CD4-positive, CD25-positive, alpha-beta regulatory T cell (primary cell): Measurements from ENCODE around the gene TCEA2. TPM values are rescaled to one million over a fixed set of nuclear protein-coding genes. Genes with fewer than 3 reads are reported as not detected.
"Not testable (repeated sequence)": the region's sequence is repeated elsewhere in the genome, so short reads cannot be mapped to it uniquely, and the experiment has no call there.

Experiments
- ATAC-seq, 2 donors: fragments of 150-1000 bp; cut with Tn5 transposase; one replicate each; pipeline ENCODE4 v1.10.0; 2021; ENCODE audit warnings: low read depth in 2 of 2, moderate number of reproducible peaks in 2 of 2, moderate library complexity in 1 of 2
- DNase-seq, 3 donors: peaks; one replicate each; pipeline versions ENCODE4 v3.0.0 to v3.0.0-alpha.2; 2012 to 2022; ENCODE audit warnings: mixed read lengths in 1 of 3
- H3K27ac ChIP-seq: one replicate; pipeline ENCODE4 v1.7.0; 2013; ENCODE audit warnings: mild to moderate bottlenecking, low read length; ENCODE audit not compliant: insufficient read depth, poor library complexity, severe bottlenecking
- H3K27me3 ChIP-seq: one replicate; pipeline ENCODE4 v1.7.0; 2013; ENCODE audit warnings: low read length; ENCODE audit not compliant: control insufficient read depth, insufficient read depth
- H3K36me3 ChIP-seq: one replicate; pipeline ENCODE4 v1.7.0; 2013; ENCODE audit warnings: mild to moderate bottlenecking, low read length, moderate library complexity; ENCODE audit not compliant: control insufficient read depth, insufficient read depth
- H3K4me1 ChIP-seq: 2 replicates; pipeline ENCODE4 v1.7.0; 2013; ENCODE audit warnings: mild to moderate bottlenecking, low read length; ENCODE audit not compliant: insufficient read depth, control insufficient read depth, poor library complexity, severe bottlenecking
- H3K4me3 ChIP-seq: one replicate; pipeline ENCODE4 v1.7.0; 2013; ENCODE audit warnings: low read depth, mild to moderate bottlenecking, low read length, moderate library complexity
- H3K9me3 ChIP-seq, 2 experiments: 1 replicate in 1 of 2; 2 replicates in 1 of 2; pipeline ENCODE4 v1.7.0; 2013; ENCODE audit warnings: low read length in 2 of 2, mild to moderate bottlenecking in 1 of 2, moderate library complexity in 1 of 2; ENCODE audit not compliant: control insufficient read depth in 2 of 2
- H3K27ac Mint-ChIP-seq, 3 donors: one replicate each; pipeline ENCODE4 v1.8.0; 2020 to 2022; ENCODE audit warnings: mild to moderate bottlenecking in 3 of 3, mixed read lengths in 3 of 3, moderate library complexity in 2 of 3
- H3K27me3 Mint-ChIP-seq: one replicate; pipeline ENCODE4 v1.8.0; 2022; ENCODE audit warnings: mild to moderate bottlenecking, mixed read lengths
- H3K36me3 Mint-ChIP-seq: one replicate; pipeline ENCODE4 v1.8.0; 2020; ENCODE audit warnings: mixed read lengths
- H3K4me1 Mint-ChIP-seq, 4 donors: one replicate each; pipeline ENCODE4 v1.8.0; 2020 to 2022; ENCODE audit warnings: mixed read lengths in 4 of 4, mild to moderate bottlenecking in 1 of 4
- H3K4me3 Mint-ChIP-seq, 4 donors: one replicate each; pipeline ENCODE4 v1.8.0; 2020 to 2022; ENCODE audit warnings: mild to moderate bottlenecking in 4 of 4, mixed read lengths in 4 of 4, moderate library complexity in 3 of 4
- H3K9me3 Mint-ChIP-seq, 7 donors: one replicate each; pipeline ENCODE4 v1.8.0; 2020 to 2022; ENCODE audit warnings: mixed read lengths in 7 of 7, mild to moderate bottlenecking in 3 of 7, moderate library complexity in 2 of 7
- polyA plus RNA-seq, 4 donors: library from polyadenylated mRNA; unstranded; fragments of 300-500 nt; fragmentation: Illumina TruSeq; gene quantifications; one replicate each; pipeline ENCODE4 v1.2.3, GENCODE V29; 2021
- total RNA-seq: library from RNA; stranded (reverse); gene quantifications from one replicate; pipeline ENCODE4 v1.2.3, GENCODE V29; 2022

Gene TCEA2
- total and polyA plus RNA-seq, 5 donors from 2014 or later = 17.7 to 27.1 (median 23.2) TPM

- H3K27me3 Mint-ChIP-seq = peaks cover 37% of the 10 kb centered on the region
- no peak for DNase-seq
- H3K9me3 Mint-ChIP-seq = peaks cover 0 to 9% (median 2%) of the 10 kb centered on the region in 7 donors
- ATAC-seq = no peak
- H3K36me3 Mint-ChIP-seq = peaks cover 3% of the 10 kb centered on the region
- Histone ChIP-seq H3K27ac (no peak within 1 kb of the TSS), H3K36me3 (no peaks in the 10 kb centered on the region), H3K4me1 (peaks cover 33% of the 10 kb centered on the region), H3K4me3 (no peak within 1 kb of the TSS), H3K9me3 (peaks cover 0 to 6% of the 10 kb centered on the region in 2 experiments), H3K27me3 (peaks cover 4% of the 10 kb centered on the region)
- H3K27ac Mint-ChIP-seq = peak within 1 kb of the TSS in 2 of 3 donors; percentile 20 to 56
- H3K4me1 Mint-ChIP-seq = peaks cover 0 to 37% (median 10%) of the 10 kb centered on the region in 4 donors
- peak within 1 kb of the TSS; percentile 83 to 94 (median 89) for H3K4me3 Mint-ChIP-seq
Measured at GRCh38 chr20:64083804-64084684, 21.0 kb downstream of the TCEA2 start, which contains the start of gene LKAAEAR1. Gene LKAAEAR1, minus strand, starts transcription at chr20:64084398. Its CDS starts 179 bp downstream, at chr20:64084219.

GRCh38 chr20:64084685-64085152, 21.7 kb downstream of the TCEA2 start:
- Histone ChIP-seq H3K9me3 (peaks cover 0 to 6% of the 10 kb centered on the region in 2 experiments), H3K4me3 (no peak overlapping the region), H3K27ac (no peak overlapping the region), H3K4me1 (peaks cover 29% of the 10 kb centered on the region), H3K36me3 (no peaks in the 10 kb centered on the region), H3K27me3 (peaks cover 4% of the 10 kb centered on the region)
- H3K27ac Mint-ChIP-seq = no peak overlapping the region
- DNase-seq = no peak
- H3K36me3 Mint-ChIP-seq = peaks cover 3% of the 10 kb centered on the region
- peak overlapping the region in 3 of 4 donors; percentile 85 to 90 (median 88) for H3K4me3 Mint-ChIP-seq
- H3K27me3 Mint-ChIP-seq = peaks cover 44% of the 10 kb centered on the region
- peaks cover 0 to 9% (median 2%) of the 10 kb centered on the region in 7 donors for H3K9me3 Mint-ChIP-seq
- peaks cover 0 to 37% (median 10%) of the 10 kb centered on the region in 4 donors for H3K4me1 Mint-ChIP-seq
- ATAC-seq = no peak

- Mint-ChIP-seq H3K36me3 (peaks cover 3% of the 10 kb centered on the region), H3K4me3 (peak overlapping the region in 1 of 4 donors; percentile 73), H3K4me1 (peaks cover 0 to 23% (median 4%) of the 10 kb centered on the region in 4 donors), H3K9me3 (peaks cover 0 to 9% (median 2%) of the 10 kb centered on the region in 7 donors), H3K27ac (no peak overlapping the region), H3K27me3 (peaks cover 40% of the 10 kb centered on the region)
- peaks cover 0 to 6% of the 10 kb centered on the region in 2 experiments for H3K9me3 ChIP-seq
- H3K27ac ChIP-seq = no peak overlapping the region
- DNase-seq (no peak), ATAC-seq (no peak)
- peaks cover 24% of the 10 kb centered on the region for H3K4me1 ChIP-seq
- no peak overlapping the region for H3K4me3 ChIP-seq
- peaks cover 4% of the 10 kb centered on the region for H3K27me3 ChIP-seq
- no peaks in the 10 kb centered on the region for H3K36me3 ChIP-seq
Measured at GRCh38 chr20:64086801-64087200, 23.8 kb downstream of the TCEA2 start.

GRCh38 chr20:64087226-64087825, 24.3 kb downstream of the TCEA2 start:
- not testable (repeated sequence) for H3K36me3 ChIP-seq, H3K4me3 ChIP-seq, H3K27ac ChIP-seq, H3K27ac Mint-ChIP-seq, H3K27me3 ChIP-seq, H3K4me3 Mint-ChIP-seq, H3K9me3 ChIP-seq, ATAC-seq, H3K9me3 Mint-ChIP-seq, DNase-seq, H3K36me3 Mint-ChIP-seq
- H3K27me3 Mint-ChIP-seq = peaks cover 35% of the 10 kb centered on the region
- H3K4me1 Mint-ChIP-seq = peaks cover 0 to 18% (median 3%) of the 10 kb centered on the region in 4 donors
- peaks cover 22% of the 10 kb centered on the region for H3K4me1 ChIP-seq

GRCh38 chr20:64088586-64088985, 25.6 kb downstream of the TCEA2 start:
- peaks cover 0 to 14% (median 3%) of the 10 kb centered on the region in 4 donors for H3K4me1 Mint-ChIP-seq
- H3K4me1 ChIP-seq = peaks cover 10% of the 10 kb centered on the region
- ATAC-seq, H3K4me3 ChIP-seq, H3K27ac ChIP-seq, H3K27ac Mint-ChIP-seq, H3K36me3 ChIP-seq, H3K36me3 Mint-ChIP-seq, DNase-seq, H3K9me3 Mint-ChIP-seq, H3K27me3 ChIP-seq, H3K9me3 ChIP-seq, H3K4me3 Mint-ChIP-seq: not testable (repeated sequence)
- peaks cover 33% of the 10 kb centered on the region for H3K27me3 Mint-ChIP-seq

- no peaks in the 10 kb centered on the region for H3K36me3 ChIP-seq
- Mint-ChIP-seq H3K36me3 (peaks cover 3% of the 10 kb centered on the region), H3K27ac (no peak overlapping the region), H3K9me3 (peaks cover 0 to 9% (median 2%) of the 10 kb centered on the region in 7 donors), H3K4me1 (peaks cover 0 to 8% (median 2%) of the 10 kb centered on the region in 4 donors), H3K4me3 (no peak overlapping the region), H3K27me3 (peaks cover 23% of the 10 kb centered on the region)
- peaks cover 0 to 6% of the 10 kb centered on the region in 2 experiments for H3K9me3 ChIP-seq
- H3K4me3 ChIP-seq = no peak overlapping the region
- no peak overlapping the region for H3K27ac ChIP-seq
- no peak for DNase-seq
- H3K27me3 ChIP-seq = peaks cover 4% of the 10 kb centered on the region
- no peak for ATAC-seq
- no peaks in the 10 kb centered on the region for H3K4me1 ChIP-seq
Measured at GRCh38 chr20:64090165-64090564, 27.2 kb downstream of the TCEA2 start.

- Mint-ChIP-seq H3K27me3 (peaks cover 18% of the 10 kb centered on the region), H3K27ac (no peak overlapping the region), H3K4me1 (peaks cover 0 to 7% (median 2%) of the 10 kb centered on the region in 4 donors), H3K4me3 (no peak overlapping the region), H3K9me3 (peaks cover 0 to 9% (median 2%) of the 10 kb centered on the region in 7 donors), H3K36me3 (peaks cover 3% of the 10 kb centered on the region)
- no peak for DNase-seq
- no peaks in the 10 kb centered on the region for H3K4me1 ChIP-seq
- H3K27me3 ChIP-seq = no peaks in the 10 kb centered on the region
- ATAC-seq = no peak
- H3K4me3 ChIP-seq = no peak overlapping the region
- no peaks in the 10 kb centered on the region for H3K36me3 ChIP-seq
- H3K9me3 ChIP-seq = peaks cover 0 to 6% of the 10 kb centered on the region in 2 experiments
- H3K27ac ChIP-seq = no peak overlapping the region
Measured at GRCh38 chr20:64091340-64091739, 28.3 kb downstream of the TCEA2 start.
